ENCODE results near the gene ANXA1.

Gene ANXA1

GRCh38 chr9:73121375-73121935 lies 30.2 kb upstream of the ANXA1 start:
- no peak overlapping the region for H3K4me3 ChIP-seq (ENCODE audit: low read length)
- H3K9me3 ChIP-seq (replicated peaks; ENCODE audit: insufficient read depth, low read length), result no peaks in the 10 kb centered on the region
- DNase-seq, result no peak
- H3K4me1 ChIP-seq (ENCODE audit: low read length), result peaks cover under 1% of the 10 kb centered on the region; the same call in 1 of the 2 replicates
- H4K20me1 ChIP-seq (ENCODE audit: insufficient read depth, low read length), result no peaks in the 10 kb centered on the region
- no peaks in the 10 kb centered on the region for H3K36me3 ChIP-seq (replicated peaks; ENCODE audit: insufficient read depth, low read length)
- TF ChIP-seq EZH2phosphoT487 (IDR thresholded peaks at IDR 0.05; ENCODE audit: low read length) (no peak), EZH2 (optimal IDR thresholded peaks at IDR 0.05; ENCODE audit: low read depth, low read length) (no peak), CTCF (IDR thresholded peaks at IDR 0.05; ENCODE audit: low read length) (no peak)
- no peak overlapping the region for H3K9ac ChIP-seq (ENCODE audit: low read length)
- no peaks in the 10 kb centered on the region for H3K79me2 ChIP-seq (ENCODE audit: low read length)
- 0 out of 2 replicates have a peak, but pooled peaks cover 2% of the 10 kb centered on the region for H3F3A ChIP-seq (ENCODE audit: insufficient read depth, low read length)
- no peak overlapping the region for H3K27ac ChIP-seq (ENCODE audit: low read length)
- no peak overlapping the region for H2AFZ ChIP-seq (ENCODE audit: low read length)
- H3K27me3 ChIP-seq (replicated peaks; ENCODE audit: insufficient read depth, low read length), result no peaks in the 10 kb centered on the region
- no peaks in the 10 kb centered on the region for H3K9me2 ChIP-seq (replicated peaks; ENCODE audit: insufficient read depth, low read length)
- no peak overlapping the region for H3K4me2 ChIP-seq (ENCODE audit: low read depth, low read length)

- H3K27ac ChIP-seq (ENCODE audit: low read length), result no peak overlapping the region
- no peaks in the 10 kb centered on the region for H3K79me2 ChIP-seq (ENCODE audit: low read length)
- H3K9ac ChIP-seq (ENCODE audit: low read length), result no peak overlapping the region
- TF ChIP-seq CTCF (IDR thresholded peaks at IDR 0.05; ENCODE audit: low read length), result no peak
- TF ChIP-seq EZH2phosphoT487 (IDR thresholded peaks at IDR 0.05; ENCODE audit: low read length), result no peak
- no peak for TF ChIP-seq EZH2 (optimal IDR thresholded peaks at IDR 0.05; ENCODE audit: low read depth, low read length)
- no peaks in the 10 kb centered on the region for H3F3A ChIP-seq (ENCODE audit: insufficient read depth, low read length)
- no peaks in the 10 kb centered on the region for H3K9me2 ChIP-seq (replicated peaks; ENCODE audit: insufficient read depth, low read length)
- no peak overlapping the region for H3K4me2 ChIP-seq (ENCODE audit: low read depth, low read length)
- H2AFZ ChIP-seq (ENCODE audit: low read length), result no peak overlapping the region
- H4K20me1 ChIP-seq (ENCODE audit: insufficient read depth, low read length), result no peaks in the 10 kb centered on the region
- no peaks in the 10 kb centered on the region for H3K27me3 ChIP-seq (replicated peaks; ENCODE audit: insufficient read depth, low read length)
- no peak overlapping the region for H3K4me3 ChIP-seq (ENCODE audit: low read length)
- DNase-seq, result no peak
- H3K9me3 ChIP-seq (replicated peaks; ENCODE audit: insufficient read depth, low read length), result no peaks in the 10 kb centered on the region
- no peaks in the 10 kb centered on the region for H3K36me3 ChIP-seq (replicated peaks; ENCODE audit: insufficient read depth, low read length)
- no peaks in the 10 kb centered on the region for H3K4me1 ChIP-seq (ENCODE audit: low read length)
Observed at GRCh38 chr9:73125651-73126050, 26.0 kb upstream of the ANXA1 start.

- no peak for TF ChIP-seq EZH2phosphoT487 (IDR thresholded peaks at IDR 0.05; ENCODE audit: low read length)
- TF ChIP-seq EZH2 (optimal IDR thresholded peaks at IDR 0.05; ENCODE audit: low read depth, low read length), result no peak
- TF ChIP-seq CTCF (IDR thresholded peaks at IDR 0.05; ENCODE audit: low read length), result no peak
- Histone ChIP-seq H4K20me1 (ENCODE audit: insufficient read depth, low read length) (no peaks in the 10 kb centered on the region), H3K9ac (ENCODE audit: low read length) (no peak overlapping the region), H3K9me3 (replicated peaks; ENCODE audit: insufficient read depth, low read length) (no peaks in the 10 kb centered on the region), H3K9me2 (replicated peaks; ENCODE audit: insufficient read depth, low read length) (no peaks in the 10 kb centered on the region), H3K27me3 (replicated peaks; ENCODE audit: insufficient read depth, low read length) (no peaks in the 10 kb centered on the region), H2AFZ (ENCODE audit: low read length) (no peak overlapping the region), H3K4me3 (ENCODE audit: low read length) (no peak overlapping the region), H3K36me3 (replicated peaks; ENCODE audit: insufficient read depth, low read length) (no peaks in the 10 kb centered on the region), H3K4me2 (ENCODE audit: low read depth, low read length) (no peak overlapping the region), H3K4me1 (ENCODE audit: low read length) (peaks cover 15% of the 10 kb centered on the region), H3F3A (ENCODE audit: insufficient read depth, low read length) (peaks cover 32% of the 10 kb centered on the region), H3K27ac (ENCODE audit: low read length) (no peak overlapping the region), H3K79me2 (ENCODE audit: low read length) (no peaks in the 10 kb centered on the region)
- no peak for DNase-seq
Observed at GRCh38 chr9:73129941-73130685, 21.6 kb upstream of the ANXA1 start.

Data from MM.1S (cell line).